CD4-positive, alpha-beta T cell treated with Interleukin-17A for 4 hours (primary cell): ENCODE data around the gene HSDL1.

ENCODE experiments used
- DNase-seq: peaks from one replicate; pipeline ENCODE4 v3.0.0-alpha.2; 2020; ENCODE audit warnings: mixed read lengths

HSDL1 gene

GRCh38 chr16:84175350-84176081 lies 30.5 kb upstream of the HSDL1 start:
- peak; percentile 61 for DNase-seq

- no peak for DNase-seq
These were observed 29.4 kb upstream of the HSDL1 start for GRCh38 chr16:84174396-84174795.

- no peak for DNase-seq
These were observed 24.9 kb upstream of the HSDL1 start for GRCh38 chr16:84169765-84170310.

- no peak for DNase-seq
These were observed 22.1 kb upstream of the HSDL1 start for GRCh38 chr16:84166796-84167695.

GRCh38 chr16:84165746-84166145 lies 20.8 kb upstream of the HSDL1 start:
- no peak for DNase-seq

- DNase-seq = no peak
These were observed 16.8 kb upstream of the HSDL1 start for GRCh38 chr16:84161801-84162200.

GRCh38 chr16:84161037-84161436 lies 16.1 kb upstream of the HSDL1 start:
- DNase-seq = no peak

GRCh38 chr16:84159800-84160199 lies 14.8 kb upstream of the HSDL1 start:
- DNase-seq = no peak

GRCh38 chr16:84159007-84159406 lies 14.0 kb upstream of the HSDL1 start:
- no peak for DNase-seq

GRCh38 chr16:84156342-84156784 lies 11.4 kb upstream of the HSDL1 start:
- DNase-seq = no peak

- no peak for DNase-seq
These were observed 10.8 kb upstream of the HSDL1 start for GRCh38 chr16:84155771-84156170.

- no peak for DNase-seq
These were observed 10.2 kb upstream of the HSDL1 start for GRCh38 chr16:84155226-84155625.

GRCh38 chr16:84153660-84154214 lies 8.8 kb upstream of the HSDL1 start:
- DNase-seq = no peak

- no peak for DNase-seq
These were observed 5.9 kb upstream of the HSDL1 start for GRCh38 chr16:84150926-84151325.

- peak; percentile 45 for DNase-seq
These were observed 643 bp downstream of the HSDL1 start for GRCh38 chr16:84144209-84144858.

GRCh38 chr16:84143784-84144199 lies 1.2 kb downstream of the HSDL1 start:
- no peak for DNase-seq

- no peak for DNase-seq
These were observed 1.9 kb downstream of the HSDL1 start for GRCh38 chr16:84143081-84143480.

GRCh38 chr16:84141143-84141670 lies 3.8 kb downstream of the HSDL1 start:
- no peak for DNase-seq

- no peak for DNase-seq
These were observed 5.2 kb downstream of the HSDL1 start for GRCh38 chr16:84139628-84140258.

- DNase-seq = no peak
These were observed 6.0 kb downstream of the HSDL1 start for GRCh38 chr16:84138824-84139627.

GRCh38 chr16:84138500-84138823 lies 6.5 kb downstream of the HSDL1 start:
- DNase-seq = no peak
